Measurements from ENCODE around the gene LMNTD2. TPM values are rescaled to one million over a fixed set of nuclear protein-coding genes. Genes with fewer than 3 reads are reported as not detected.

Gene LMNTD2
- total RNA-seq, 1 experiment from 2014 or later: 6.1 TPM

DNA sequence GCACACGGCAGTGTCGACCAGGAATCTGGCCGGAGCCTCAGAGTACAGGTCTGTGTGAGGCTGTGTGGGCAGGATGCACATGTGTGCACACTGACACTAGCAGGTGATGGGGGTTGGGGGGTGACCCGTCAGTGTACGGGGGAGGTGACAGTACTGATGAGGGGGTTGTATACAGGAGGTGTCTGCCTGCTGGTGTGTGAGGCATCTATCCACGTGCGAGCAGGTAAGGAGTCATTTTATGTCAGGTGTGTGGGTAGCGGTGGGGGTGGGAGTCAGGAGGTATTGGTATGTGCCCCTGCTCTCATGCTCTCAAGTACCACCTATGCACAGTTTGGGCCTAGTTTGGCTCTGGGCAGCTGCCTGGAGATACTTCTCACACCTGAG lies 11.3 kb upstream of the LMNTD2 start:
- no peak for DNase-seq (ENCODE audit: unreplicated experiment)
- BruUV-seq (replicated peaks): no TSS peak
- intact Hi-C loops (cut with micrococcal nuclease): no loop called here
- H3K27me3 Mint-ChIP-seq (ENCODE audit: insufficient read depth, unreplicated experiment): no peaks in the 10 kb centered on the region
- TF ChIP-seq, protein P1, sequence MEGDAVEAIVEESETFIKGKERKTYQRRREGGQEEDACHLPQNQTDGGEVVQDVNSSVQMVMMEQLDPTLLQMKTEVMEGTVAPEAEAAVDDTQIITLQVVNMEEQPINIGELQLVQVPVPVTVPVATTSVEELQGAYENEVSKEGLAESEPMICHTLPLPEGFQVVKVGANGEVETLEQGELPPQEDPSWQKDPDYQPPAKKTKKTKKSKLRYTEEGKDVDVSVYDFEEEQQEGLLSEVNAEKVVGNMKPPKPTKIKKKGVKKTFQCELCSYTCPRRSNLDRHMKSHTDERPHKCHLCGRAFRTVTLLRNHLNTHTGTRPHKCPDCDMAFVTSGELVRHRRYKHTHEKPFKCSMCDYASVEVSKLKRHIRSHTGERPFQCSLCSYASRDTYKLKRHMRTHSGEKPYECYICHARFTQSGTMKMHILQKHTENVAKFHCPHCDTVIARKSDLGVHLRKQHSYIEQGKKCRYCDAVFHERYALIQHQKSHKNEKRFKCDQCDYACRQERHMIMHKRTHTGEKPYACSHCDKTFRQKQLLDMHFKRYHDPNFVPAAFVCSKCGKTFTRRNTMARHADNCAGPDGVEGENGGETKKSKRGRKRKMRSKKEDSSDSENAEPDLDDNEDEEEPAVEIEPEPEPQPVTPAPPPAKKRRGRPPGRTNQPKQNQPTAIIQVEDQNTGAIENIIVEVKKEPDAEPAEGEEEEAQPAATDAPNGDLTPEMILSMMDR (IDR thresholded peaks at IDR 0.05; ENCODE audit: unreplicated experiment): no peak
- H3K36me3 Mint-ChIP-seq (ENCODE audit: insufficient read depth, unreplicated experiment): no peaks in the 10 kb centered on the region
- H3K9me3 Mint-ChIP-seq (ENCODE audit: unreplicated experiment): no peaks in the 10 kb centered on the region
- POLR2A ChIA-PET: no interaction called here
- H3K4me3 Mint-ChIP-seq (ENCODE audit: unreplicated experiment): no peak overlapping the region
- CTCF ChIA-PET: interaction anchor here (0.6 kb wide), 1 partner anchor 26 kb away, joined by 4 read pairs; no protein-coding TSS in a partner anchor
- no peak overlapping the region for H3K27ac Mint-ChIP-seq (ENCODE audit: low read depth, unreplicated experiment)
- peaks cover 12% of the 10 kb centered on the region for H3K4me1 Mint-ChIP-seq (ENCODE audit: insufficient read depth, unreplicated experiment)

DNA sequence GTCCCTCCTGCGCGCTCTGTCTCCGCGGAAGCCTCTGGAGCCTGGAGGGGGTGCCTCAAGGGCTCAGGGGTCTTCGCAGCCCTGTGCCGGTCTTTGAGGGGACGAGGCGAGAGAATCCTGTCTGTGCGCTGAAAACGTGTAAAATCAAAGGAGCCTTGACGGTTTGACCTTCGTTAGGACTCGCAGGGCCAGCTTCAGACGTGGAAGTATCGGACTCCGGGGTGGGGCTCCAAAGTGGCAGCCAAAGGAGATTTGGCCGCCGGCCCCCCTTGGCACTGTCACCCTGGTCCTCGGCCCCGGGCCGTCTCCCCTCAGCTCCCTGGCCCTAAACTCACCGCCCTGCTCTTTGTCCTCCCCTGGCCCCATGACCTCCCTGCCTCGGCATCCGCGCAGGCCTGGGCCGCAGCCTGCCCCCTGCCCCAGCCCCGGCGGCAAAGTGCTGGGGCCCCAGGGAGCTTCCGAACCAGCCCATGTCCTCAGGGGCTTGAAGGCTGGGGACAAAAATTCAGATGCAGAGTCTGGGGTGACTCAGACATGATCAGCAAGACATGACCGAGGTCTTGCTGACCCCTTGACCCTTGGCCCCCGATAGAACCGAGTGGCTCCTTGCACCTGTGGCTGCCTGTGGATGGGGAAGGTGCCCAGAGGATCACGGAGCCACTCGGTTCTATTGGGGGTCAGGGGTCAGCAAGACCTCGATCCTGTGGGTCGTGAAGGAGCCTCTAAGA lies 8.8 kb upstream of the LMNTD2 start:
- intact Hi-C loops (cut with micrococcal nuclease): loop anchor here (10.0 kb wide), 2 partner anchors 45 to 155 kb away; partner anchors contain the start of gene IRF7
- no TSS peak for BruUV-seq (replicated peaks)
- Mint-ChIP-seq H3K4me3 (ENCODE audit: unreplicated experiment) (peak overlapping the region; percentile 63), H3K27ac (ENCODE audit: low read depth, unreplicated experiment) (no peak overlapping the region), H3K27me3 (ENCODE audit: insufficient read depth, unreplicated experiment) (no peaks in the 10 kb centered on the region), H3K36me3 (ENCODE audit: insufficient read depth, unreplicated experiment) (peaks cover 4% of the 10 kb centered on the region), H3K9me3 (ENCODE audit: unreplicated experiment) (no peaks in the 10 kb centered on the region), H3K4me1 (ENCODE audit: insufficient read depth, unreplicated experiment) (peaks cover 2% of the 10 kb centered on the region)
- ChIA-PET CTCF (no interaction called here), POLR2A (interaction anchor here (0.5 to 2.3 kb wide), 9 partner anchors 9 to 360 kb away, joined by 3 to 11 read pairs (median 4); partner anchors contain the start of genes HRAS, LMNTD2 and RNH1)
- no peak for DNase-seq (ENCODE audit: unreplicated experiment)
- TF ChIP-seq, protein P1 (IDR thresholded peaks at IDR 0.05; ENCODE audit: unreplicated experiment): no peak

DNA sequence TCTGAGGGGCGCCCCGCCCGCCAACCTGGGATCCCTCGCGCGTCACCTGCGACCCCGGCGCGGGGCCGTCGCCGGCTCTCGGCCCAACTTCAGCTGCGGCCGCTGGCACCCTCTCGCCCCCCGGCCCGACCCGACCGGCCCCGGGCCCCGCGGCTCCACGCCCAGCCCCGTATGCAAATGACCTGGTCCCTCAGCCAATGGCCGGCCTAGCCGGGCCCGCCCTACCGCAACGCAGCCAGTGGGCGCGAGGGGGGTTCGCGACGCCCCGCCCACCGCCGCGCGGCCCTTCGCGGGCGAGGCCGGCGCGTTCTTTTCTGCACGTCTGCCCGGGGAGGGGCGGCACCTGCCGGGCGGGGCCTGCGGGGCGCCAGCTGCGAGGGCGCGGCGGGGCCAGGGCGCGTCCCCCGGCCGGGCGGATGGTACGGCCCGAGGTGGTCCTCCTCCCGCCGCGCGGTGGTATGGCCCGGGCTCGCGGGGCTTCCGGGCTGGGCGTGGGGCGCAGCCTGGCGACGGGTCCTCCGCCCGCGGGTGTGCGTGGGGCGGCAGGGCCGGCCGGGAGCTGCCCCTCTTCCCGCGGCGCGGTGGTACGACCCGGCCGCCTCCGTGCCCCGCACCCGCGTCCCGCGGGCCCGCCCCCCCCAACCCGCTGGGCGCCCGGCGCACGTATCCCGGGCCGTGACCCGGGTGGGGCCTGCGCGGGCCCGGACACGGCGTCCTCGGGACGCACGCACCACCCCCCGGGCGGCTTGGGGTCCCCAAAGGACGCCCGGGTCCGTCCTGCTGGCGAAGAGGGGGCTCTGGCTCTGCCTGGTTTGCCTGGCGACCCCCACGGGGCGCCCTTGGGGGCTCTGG lies 8.0 kb upstream of the LMNTD2 start:
- Mint-ChIP-seq H3K36me3 (ENCODE audit: insufficient read depth, unreplicated experiment) (peaks cover 9% of the 10 kb centered on the region), H3K4me3 (ENCODE audit: unreplicated experiment) (peak overlapping the region; percentile 70), H3K9me3 (ENCODE audit: unreplicated experiment) (no peaks in the 10 kb centered on the region), H3K27ac (ENCODE audit: low read depth, unreplicated experiment) (no peak overlapping the region), H3K27me3 (ENCODE audit: insufficient read depth, unreplicated experiment) (no peaks in the 10 kb centered on the region), H3K4me1 (ENCODE audit: insufficient read depth, unreplicated experiment) (no peaks in the 10 kb centered on the region)
- peak; percentile 91 for DNase-seq (ENCODE audit: unreplicated experiment)
- CTCF ChIA-PET: interaction anchor here (0.6 kb wide), 2 partner anchors 62 to 976 kb away, joined by 3 to 4 read pairs; no protein-coding TSS in a partner anchor
- POLR2A ChIA-PET: interaction anchor here (0.5 to 2.3 kb wide), 15 partner anchors 7 to 359 kb away, joined by 3 to 11 read pairs (median 3); partner anchors contain the start of genes HRAS, LMNTD2, PHRF1 and RNH1
- TF ChIP-seq, protein P1 (IDR thresholded peaks at IDR 0.05; ENCODE audit: unreplicated experiment): no peak
- intact Hi-C loops (cut with micrococcal nuclease): loop anchor here (10.0 kb wide), 2 partner anchors 46 to 156 kb away; partner anchors contain the start of gene IRF7
- BruUV-seq (replicated peaks): no TSS peak
